ENCODE results near the gene MOV10L1.
"Not testable (repeated sequence)": the region's sequence is repeated elsewhere in the genome, so short reads cannot be mapped to it uniquely, and the experiment has no call there.

The MOV10L1 gene

DNA sequence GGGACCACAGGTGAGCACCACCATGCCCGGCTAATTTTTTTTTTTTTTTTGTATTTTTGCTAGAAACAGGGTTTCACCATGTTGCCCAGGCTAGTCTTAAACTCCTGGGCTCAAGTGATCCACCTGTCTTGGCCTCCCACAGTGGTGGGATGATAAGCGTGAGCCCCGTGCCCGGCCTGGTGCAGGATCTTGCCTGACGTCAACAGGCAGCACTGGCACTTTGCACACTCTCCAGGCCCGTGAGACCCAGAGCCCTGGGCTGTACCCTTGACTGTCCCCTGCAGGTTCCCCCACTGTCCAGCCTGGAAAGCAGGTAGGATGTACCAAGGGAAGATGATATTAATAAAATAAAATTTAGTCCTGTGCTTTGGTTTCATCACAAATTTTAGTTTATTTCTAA lies 51.7 kb downstream of the MOV10L1 start:
- no peak for DNase-seq

DNA sequence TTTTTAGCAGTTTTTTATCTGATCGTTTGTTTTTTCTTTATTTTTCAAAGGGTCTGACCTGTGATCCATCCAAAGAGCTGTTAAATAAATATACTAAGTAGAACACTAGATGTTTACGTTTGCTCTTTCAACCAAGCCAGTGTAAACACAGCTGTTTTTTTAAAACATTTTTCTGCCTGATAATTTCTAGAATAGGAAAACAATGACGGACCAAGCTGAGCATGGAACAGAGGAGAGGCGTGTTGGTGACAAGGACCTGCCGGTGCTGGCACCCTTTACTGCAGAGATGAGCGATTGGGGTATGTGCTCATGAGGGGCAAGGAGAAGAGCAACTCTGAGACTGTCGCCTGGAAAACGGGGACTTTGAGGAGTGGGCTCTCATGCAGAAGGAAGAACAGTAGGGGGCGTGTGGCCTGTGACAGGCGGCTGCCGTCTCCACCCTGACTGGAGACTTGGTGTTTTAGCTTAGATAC lies 52.1 kb downstream of the MOV10L1 start:
- DNase-seq = peak; percentile 55

DNA sequence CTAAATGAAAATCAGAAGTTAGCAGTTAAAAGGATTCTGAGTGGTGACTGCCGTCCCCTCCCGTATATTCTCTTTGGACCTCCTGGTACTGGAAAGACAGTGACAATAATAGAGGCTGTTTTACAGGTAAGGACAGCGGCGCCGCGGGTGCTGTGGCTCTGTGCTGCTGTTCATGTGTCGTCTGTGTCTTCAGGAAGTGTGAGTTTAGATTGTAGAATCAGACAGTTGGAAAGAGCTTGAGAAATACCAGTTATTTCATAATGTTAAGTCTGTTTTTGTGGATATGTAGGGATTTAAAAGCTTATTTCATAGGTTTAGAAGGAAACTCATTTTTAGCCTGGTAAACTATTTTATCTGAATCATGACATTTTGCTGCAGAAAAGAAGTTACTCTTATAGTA lies 53.3 kb downstream of the MOV10L1 start:
- DNase-seq = no peak

DNA sequence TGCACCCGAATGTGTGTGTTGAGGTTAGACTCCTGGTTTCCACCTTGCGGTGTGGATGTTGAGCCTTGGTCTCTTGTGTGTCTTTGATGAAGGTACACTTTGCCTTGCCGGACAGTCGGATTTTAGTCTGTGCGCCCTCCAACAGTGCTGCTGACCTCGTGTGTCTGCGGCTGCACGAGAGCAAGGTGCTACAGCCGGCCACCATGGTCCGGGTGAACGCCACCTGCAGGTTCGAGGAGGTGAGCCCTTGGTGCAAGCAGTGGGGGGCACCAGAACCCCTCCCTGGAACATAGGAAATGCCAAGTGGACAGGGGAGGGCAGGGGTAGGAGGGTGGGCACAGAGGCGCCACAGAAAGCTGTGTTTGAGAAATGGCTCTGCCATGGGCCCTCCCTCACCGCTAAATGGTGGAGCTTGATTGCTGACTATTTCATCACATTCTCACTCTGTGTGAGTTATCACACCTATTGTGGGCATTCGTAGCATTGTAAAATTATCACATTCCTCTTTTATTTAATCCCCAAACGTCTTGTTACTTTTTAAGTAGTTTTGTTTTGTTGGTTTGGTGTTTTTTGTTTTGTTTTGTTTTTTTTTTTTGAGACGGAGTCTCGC lies 54.3 kb downstream of the MOV10L1 start:
- no peak for DNase-seq

DNA sequence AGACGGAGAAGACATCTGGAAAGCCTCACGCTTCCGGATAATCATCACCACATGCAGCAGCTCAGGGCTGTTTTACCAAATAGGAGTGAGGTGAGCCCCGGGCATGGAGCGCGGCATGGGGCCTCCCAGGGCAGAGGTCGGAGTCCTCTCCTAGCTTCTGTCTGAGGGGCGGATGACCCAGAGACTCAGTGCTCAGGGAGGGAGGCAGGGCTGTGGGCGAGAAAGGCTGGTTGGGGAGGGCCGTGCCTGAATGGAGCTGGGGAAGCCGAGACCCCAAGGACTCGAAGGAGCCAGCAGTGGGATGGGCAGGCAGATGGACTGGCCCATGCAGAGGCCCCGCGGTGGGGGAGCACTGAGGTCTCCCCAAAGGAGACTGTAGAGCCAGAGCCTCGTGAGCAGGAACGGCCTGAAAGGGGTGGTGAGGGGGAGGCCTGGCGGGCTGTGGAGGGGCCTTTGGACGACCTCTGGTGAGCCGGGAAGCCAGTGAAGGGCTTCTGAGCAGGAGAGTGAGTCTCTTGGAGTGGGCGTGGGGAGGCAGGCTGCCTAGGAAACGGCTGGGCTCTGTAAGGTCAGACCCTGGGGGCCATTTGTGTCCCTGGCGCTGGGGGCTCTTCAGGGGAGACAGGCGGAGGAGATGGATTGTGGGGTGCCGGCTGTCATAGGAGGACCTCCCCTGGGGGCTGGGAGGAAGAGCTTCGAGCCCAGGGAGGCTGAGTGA lies 56.1 kb downstream of the MOV10L1 start:
- peak; percentile 42 for DNase-seq

DNA sequence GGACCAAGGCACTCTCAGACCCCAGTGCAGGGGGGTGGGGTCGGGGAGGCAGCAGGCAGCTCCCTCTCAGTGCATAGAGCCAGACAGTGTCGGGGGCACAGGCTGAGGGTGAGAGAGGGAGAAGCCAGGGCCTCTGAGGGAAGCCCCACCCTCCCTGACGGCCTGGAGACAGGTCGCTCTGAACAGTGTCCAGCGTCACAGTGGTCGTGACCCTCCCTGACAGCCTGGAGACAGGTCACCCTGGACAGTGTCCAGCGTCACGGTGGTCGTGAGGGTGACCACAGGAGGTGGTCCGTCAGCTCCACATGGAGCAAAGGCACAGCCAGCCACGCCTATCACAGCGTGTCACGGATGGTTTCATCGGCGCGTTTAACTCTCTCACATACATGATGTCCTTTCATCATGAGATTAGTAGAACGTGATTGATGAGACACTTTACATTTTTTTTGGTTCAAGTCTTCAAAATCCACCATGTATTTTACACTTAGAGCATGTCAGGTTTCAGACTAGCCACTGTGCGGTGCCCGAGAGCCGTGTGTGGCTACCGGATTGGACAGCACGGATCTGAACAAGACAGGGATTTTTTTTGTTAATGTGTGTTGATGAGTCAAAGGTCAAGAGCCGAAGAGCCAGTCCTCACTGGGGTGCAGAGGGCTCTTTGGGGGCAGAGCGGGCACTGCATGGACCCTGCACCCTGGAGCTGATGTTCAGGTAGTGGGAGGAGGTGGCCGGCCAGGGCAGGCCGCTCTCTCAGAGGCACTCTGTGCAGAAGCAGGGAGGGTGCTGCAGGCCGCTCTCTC lies 56.8 kb downstream of the MOV10L1 start:
- peak; percentile 75 for DNase-seq

DNA sequence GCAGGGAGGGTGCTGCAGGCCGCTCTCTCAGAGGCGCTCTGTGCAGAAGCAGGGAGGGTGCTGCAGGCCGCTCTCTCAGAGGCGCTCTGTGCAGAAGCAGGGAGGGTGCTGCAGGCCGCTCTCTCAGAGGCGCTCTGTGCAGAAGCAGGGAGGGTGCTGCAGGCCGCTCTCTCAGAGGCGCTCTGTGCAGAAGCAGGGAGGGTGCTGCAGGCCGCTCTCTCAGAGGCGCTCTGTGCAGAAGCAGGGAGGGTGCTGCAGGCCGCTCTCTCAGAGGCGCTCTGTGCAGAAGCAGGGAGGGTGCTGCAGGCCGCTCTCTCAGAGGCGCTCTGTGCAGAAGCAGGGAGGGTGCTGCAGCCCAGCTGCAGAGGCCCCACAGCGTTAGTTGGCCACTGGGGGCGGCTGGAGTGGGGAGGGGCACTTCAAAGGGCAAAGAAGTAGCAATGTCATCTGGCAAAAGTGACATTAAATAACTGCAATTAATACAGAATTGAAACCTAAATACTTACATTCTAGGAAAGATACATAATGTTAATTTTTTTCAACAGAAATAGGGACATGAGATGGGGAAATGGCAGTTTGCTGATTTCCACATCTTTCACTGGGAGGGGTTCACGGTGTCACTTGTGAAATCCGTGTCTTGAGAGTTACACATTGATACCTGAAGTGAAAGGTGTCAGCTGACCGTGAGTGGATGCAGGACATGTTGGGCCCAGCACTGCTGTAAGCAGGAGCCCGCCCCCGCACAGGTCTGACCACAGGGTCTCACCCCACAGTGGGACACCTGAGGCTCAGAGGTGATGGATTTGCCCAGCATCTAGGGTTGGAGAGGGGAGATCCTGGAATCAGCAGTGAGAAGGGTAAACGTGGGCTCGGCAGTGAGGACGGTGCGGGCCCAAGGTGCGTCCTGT lies 57.7 kb downstream of the MOV10L1 start:
- not testable (repeated sequence) for DNase-seq

DNA sequence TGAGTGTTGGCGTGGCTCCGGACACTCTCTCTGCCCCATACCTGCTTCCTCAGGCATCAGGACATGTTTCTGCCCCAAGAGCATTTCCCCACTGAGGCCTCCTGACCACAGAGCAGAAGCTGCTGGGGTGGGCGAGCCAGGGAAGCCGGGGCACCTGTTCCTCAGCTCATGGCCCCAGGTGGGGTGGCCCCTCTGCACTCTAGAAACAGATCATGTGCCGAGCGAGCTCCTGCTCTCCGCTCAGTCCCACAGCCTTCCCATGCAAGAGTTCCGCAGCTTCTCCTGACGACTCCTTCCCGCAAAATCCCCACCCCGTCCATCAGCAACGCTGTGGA lies 58.3 kb downstream of the MOV10L1 start:
- DNase-seq = no peak

DNA sequence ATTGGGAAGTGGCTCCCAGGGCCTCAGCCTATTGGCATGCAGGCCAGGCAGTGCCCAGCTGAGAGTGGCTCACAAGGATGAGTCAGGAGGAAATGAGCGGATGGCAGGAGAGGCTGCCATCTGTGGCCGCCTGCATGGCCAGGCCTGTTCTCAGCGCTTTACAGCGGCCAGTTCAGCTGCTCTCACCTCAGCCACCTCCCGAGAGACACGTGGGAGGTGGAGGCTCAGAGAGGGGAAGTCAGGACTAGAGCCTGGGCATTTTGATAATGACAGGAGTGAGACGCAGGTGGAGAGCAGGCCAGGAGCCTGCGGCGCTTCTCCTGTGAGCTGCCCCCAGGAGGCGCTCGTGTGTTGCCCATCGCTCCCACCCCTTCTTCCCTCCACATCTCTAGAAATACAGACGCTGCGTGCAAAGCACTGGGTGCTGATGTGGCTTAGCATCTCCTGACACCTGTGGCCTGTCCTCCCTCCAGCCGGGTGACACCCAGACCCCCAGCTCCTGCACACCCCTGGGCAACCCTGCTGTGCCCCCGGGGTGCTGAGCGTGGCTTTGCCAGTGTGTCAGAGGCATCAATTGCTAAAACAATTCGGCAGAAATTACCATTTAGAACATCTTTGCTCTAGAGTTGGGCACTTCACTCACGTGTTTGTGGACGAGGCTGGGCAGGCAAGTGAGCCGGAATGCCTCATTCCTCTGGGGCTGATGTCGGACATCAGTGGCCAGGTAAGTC lies 59.4 kb downstream of the MOV10L1 start:
- DNase-seq = peak; percentile 73

DNA sequence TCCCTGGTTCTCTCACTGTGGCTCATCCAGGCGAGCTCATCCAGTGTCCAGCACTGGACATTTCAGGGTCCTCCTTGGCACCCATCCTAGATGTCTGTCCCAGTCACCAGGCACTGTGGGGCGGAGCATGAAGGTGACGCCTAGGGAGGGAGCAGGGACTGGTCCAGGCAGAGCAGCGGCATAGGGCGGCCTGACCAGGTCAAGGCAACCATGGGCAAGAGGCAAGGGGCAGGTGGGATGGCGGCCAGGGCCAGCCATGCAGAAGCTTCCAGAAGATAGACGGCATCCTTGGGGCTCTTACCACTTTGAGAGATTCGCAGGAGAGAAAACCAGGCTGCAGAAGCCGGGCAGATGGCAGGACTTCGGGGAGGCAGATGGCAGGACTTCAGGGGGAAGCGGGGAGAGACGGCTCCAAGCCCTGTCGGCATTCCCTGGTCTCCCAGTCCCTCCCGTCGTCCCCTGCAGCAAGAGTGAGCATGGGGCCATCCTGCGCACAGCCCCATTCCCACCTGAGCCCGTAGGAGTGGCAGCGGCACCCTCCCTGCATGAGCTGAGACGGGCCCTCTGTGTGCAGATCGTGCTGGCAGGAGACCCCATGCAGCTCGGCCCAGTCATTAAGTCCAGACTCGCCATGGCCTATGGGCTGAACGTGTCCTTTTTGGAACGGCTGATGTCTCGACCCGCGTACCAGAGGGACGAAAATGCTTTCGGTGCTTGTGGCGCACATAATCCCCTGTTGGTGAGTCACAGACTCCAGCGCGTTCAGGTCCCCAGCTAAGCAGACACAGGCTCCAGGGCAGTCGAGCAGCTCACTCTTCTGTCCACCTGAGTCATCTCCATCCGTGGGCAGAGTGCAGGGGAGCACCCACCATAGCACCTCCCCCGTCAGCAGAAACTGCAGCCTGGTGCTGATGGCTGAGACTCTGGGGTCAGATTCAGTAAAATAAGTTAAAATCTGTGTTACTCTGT lies 60.6 kb downstream of the MOV10L1 start:
- DNase-seq = no peak

DNA sequence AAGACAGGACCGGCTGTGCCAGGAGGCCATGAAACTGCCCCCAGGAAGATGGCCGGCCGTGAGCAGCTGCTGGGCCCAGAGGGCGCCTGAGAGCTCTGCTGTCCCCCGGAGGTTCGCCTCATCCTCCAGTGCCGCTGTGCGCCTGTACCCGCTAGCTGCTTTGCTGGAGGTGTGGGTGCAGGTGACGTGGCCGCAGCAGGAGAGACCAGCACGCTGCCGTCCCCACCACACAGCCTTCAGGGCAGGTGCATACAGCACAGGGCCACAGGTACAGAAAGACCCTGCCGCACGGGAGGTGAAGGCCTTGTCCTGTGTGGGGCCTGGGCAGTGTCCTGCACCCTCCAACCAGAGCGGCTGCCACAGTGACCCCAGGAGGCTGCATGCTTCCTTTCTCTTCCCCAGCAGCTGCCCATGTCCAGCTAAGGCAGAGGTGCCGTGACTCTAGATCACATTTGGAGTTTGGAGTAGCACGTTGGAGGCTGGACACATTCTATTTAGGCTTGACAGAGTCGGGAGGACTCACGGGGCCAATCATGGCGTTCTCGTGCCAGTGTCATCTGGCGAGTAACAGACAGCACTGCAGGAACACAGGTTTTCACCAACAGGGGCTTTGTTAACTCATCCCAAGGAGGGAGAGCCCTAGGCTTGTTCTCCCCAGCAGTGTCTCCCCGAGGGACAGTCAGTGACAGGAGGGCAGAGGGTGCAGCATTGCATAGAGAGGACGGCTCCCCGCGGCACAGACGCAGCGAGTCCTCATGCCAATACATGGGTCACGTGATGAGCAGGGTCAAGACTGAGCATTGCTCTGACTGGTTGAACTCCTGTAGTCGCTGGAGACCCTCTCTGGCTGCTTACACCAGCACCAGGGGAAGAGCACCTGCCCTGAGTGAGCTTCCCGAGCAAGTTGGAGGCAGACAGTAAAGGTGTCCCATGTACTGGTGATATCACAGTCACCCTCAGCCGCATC lies 62.0 kb downstream of the MOV10L1 start:
- no peak for DNase-seq

DNA sequence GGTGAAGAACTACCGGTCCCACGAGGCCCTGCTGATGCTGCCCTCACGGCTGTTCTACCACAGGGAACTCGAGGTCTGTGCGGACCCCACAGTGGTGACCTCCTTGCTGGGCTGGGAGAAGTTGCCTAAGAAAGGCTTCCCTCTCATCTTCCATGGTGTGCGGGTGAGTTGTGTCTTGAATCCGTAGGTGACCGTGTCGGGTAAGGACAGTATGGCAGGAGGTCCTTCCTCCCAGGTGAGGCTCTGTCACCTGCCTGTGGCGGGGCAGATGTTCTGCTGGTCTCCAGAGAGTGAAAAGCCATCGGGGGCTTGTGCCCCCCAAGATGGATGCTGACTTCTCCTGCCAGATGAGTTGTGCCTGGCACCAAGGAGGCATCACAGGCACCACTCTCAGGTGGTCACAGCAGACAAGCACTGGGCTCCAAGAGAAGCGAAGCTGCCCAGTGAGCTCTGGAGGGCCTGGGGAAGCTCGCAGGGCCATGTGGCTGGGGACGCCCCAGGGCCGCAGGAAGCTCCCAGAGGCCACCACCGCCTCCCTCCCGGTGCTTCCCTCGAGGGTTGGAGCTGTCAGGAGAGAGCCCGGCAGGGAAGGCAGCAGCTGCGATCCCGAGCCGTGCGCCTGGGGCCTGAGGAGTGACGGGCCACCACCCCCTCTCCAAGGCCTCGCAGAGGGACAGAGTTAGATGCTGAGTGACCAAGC lies 63.4 kb downstream of the MOV10L1 start:
- DNase-seq = no peak

DNA sequence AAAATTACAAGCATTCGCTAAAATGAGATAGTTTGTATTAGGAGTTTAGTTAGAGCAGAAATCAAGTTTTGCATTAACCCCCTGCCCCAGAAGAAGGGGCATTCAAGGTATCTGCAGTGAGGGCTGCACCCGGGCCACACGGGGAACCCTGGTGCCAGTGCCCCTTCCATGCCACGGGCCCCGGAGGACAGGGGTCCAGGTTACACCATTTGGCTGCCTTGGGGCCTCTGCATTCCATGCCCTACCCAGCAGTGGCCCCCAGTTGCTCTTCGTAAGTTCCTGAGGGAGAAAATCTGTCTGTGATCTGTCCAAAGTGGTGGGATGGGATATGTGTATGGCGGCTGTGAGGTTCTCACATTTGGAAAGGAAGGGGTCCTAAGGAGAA lies 63.9 kb downstream of the MOV10L1 start:
- DNase-seq = no peak

DNA sequence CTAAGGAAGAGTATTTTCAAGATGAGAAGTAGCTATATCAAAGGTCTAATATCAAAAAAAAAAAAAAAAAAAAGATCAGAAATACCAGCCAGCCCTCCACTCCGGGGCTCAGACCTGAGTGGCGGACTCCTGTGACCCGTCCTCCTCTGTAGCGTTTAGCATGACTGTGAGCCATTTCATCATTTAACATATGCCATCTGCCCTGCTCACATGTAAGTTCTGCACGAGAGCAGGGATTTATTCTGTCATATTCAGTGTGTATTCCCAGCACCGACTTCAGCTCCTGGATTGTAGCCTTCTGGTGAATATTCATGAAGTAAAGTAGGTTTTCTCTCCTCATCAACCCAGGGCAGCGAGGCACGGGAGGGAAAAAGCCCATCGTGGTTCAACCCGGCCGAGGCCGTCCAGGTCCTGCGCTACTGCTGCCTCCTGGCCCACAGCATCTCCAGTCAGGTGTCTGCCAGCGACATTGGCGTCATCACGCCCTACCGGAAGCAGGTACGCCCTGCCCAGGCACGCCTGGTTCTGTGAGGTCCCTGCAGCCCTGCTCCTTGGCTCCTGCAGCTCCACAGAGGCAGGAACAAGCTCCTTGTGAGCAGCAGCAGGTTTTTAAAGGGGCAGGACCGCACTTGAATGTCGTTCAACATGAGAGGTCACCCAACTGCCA lies 68.0 kb downstream of the MOV10L1 start:
- DNase-seq = no peak

DNA sequence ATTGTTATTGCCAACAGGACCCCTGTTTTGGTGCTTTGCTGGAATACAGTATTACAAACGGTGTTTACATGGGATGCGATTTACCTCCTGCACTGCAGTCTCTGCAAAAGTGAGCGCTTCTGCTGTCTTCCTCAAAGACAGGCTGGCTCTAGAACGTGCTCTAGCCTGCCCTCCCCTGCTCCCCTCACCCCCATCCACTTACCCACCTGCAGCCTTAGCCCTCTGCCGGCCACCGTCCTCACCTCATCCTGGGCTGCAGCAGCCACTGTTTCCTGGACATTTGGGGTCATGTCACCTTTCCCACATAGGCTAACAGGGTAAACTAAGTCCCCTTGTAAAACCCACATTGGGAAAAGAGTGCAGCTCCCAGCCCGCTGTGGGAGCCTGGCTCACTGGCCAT lies 71.1 kb downstream of the MOV10L1 start:
- DNase-seq = no peak

DNA sequence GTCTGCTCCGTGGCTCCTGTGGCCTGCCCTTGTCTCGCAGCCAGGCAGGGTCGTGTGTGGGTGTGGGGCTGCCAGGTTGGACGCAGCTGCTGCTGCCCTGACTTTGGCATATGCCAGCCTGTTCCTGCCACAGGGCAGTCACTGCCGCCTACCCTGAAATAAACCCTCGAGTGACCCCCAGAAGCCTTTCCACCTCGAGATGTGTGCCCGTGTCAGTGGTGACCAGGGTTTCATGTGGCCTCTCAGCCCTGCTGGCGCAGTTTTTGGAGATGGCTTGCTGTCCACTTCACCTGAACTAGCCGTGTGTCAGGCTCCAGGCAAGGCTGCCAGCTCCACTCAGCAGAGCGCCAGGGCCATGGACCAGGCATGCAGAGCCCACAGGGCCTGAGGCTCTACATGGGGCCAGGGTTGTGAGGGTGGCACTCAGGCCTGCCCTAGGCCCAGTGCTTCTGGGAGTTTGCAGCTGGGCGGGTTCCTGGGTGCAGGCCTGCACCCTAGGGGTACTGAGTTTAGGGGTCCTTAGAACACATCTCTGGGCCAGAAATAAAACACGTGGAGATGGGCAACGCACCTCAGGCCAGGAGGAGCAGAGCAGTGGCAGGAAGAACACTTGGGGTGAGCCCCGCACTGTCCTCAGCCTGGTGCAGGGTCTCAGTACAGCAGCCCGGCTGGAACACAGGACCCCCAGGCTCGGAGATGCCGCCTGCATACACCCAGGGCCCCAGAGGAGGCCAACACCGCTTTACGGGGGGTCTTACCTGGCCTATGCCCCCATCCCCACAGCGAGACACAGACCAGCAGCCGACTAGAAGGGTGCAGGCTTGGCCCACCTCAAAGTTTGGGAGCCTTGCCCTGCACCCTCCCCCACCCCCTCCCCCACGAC lies 71.9 kb downstream of the MOV10L1 start:
- DNase-seq = no peak

DNA sequence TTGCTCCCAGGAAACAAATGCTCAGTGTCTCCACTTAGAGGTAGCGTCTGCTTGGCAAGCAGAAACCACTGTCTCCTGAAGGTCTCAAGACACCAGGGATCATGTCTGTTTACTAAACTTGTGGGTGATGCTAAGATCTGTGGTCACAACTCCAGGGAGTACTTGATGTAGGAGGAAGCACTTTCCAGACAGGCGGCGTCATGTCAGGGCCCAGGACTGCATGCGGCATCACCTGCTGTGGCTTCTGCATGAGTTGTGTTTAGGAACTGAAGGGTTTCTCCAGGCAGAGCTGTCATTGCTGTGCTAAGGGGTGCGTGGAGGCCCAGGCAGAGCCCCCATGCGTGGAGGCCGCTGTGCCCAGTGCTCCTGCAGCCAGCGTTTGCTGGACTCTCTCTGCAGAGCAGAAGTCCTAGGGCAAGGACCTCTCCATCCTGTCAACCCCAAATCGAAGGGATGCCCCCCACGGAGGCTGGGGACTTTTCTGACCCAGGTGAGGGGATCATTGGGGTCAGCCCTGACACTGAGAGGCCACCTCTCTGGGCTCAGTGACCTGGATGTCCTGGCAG lies 72.7 kb downstream of the MOV10L1 start:
- no peak for DNase-seq
